Epidermal melanocyte (primary cell): ENCODE results near the gene TMEM8B.
A peak's percentile ranks its signal among the peaks of the same experiment; 100 is the strongest.

Experiments
- DNase-seq: peaks from one replicate; pipeline ENCODE4 v3.0.0; 2011; ENCODE audit warnings: low spot score; ENCODE audit not compliant: insufficient read length

The TMEM8B gene

DNA sequence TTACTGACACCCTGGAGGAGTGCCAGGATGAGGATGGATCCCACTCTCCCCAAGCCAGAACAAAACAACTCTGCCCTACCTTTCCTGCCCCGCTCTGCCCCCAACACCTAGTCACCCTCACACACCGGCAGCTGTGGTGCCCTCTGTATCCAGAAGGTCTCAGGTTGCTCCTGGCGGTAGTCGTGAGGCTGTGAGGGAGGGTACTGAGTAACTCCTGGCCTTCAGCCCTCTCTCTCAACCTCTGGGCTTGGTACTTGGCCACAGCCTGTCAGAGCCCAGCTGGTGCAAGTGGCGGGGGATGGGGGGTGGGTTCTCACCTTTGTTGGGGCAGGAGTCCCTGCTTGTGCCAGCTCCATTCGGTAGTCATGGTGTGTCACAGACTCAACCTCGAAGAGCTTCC, 18.9 kb upstream of the TMEM8B start:
- DNase-seq: no peak

GRCh38 chr9:35811381-35812024, 17.5 kb upstream of the TMEM8B start:
- DNase-seq: no peak

GRCh38 chr9:35812025-35812602, 16.9 kb upstream of the TMEM8B start, which contains the start of gene SPAG8:
Gene SPAG8, minus strand, starts transcription at chr9:35812262. Its CDS starts 115 bp downstream, at chr9:35812147.
- peak; percentile 94 for DNase-seq

- no peak for DNase-seq
Measured at GRCh38 chr9:35813434-35814105, 15.5 kb upstream of the TMEM8B start.

GRCh38 chr9:35814106-35814840, 14.8 kb upstream of the TMEM8B start:
- DNase-seq: peak; percentile 33

DNA sequence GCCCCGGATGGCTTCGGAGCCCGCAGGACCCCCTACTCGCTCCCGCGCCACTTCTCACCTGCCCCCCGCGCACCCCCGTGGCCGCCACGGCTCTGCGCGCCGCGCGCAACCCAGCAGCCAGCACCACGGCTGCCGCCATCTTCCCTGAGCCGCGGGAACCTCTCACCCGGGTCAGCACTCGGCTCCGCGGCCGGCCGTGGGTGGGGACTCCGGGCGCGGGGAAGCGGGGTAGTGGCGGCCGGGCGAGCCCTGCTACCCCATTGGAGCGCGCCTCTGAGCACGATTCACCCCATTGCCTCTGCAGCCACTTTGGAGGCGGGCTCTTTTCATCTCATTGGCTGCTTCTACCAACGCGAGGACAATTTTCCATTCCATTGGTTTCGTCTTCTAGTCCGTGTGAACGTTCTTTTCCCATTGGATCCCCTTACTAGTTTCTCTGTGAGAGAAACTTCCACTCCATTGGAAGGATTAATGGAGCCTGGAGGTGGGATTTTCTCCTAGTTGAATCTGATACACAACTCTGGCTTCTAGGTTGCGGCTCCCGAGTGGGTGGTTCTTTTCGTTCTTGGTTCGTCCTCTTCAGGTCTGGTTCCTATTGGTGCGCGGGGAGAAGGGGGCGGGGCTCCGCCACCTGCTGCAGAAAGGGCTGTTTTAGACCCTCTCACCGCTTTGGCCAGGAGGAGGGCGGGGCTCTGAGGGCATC, 14.0 kb upstream of the TMEM8B start, which contains the start of gene HINT2:
TSS of gene HINT2 (minus strand) at position 202 of the 703 bp plus-strand sequence. CDS start at position 139, 63 bp downstream.
- DNase-seq: peak; percentile 95

- no peak for DNase-seq
Measured at GRCh38 chr9:35816708-35817107, 12.3 kb upstream of the TMEM8B start.

- no peak for DNase-seq
Measured at GRCh38 chr9:35818341-35818740, 10.7 kb upstream of the TMEM8B start.

GRCh38 chr9:35820076-35820475, 9.0 kb upstream of the TMEM8B start:
- DNase-seq: no peak

- DNase-seq: no peak
Measured at GRCh38 chr9:35822926-35823325, 6.1 kb upstream of the TMEM8B start.

DNA sequence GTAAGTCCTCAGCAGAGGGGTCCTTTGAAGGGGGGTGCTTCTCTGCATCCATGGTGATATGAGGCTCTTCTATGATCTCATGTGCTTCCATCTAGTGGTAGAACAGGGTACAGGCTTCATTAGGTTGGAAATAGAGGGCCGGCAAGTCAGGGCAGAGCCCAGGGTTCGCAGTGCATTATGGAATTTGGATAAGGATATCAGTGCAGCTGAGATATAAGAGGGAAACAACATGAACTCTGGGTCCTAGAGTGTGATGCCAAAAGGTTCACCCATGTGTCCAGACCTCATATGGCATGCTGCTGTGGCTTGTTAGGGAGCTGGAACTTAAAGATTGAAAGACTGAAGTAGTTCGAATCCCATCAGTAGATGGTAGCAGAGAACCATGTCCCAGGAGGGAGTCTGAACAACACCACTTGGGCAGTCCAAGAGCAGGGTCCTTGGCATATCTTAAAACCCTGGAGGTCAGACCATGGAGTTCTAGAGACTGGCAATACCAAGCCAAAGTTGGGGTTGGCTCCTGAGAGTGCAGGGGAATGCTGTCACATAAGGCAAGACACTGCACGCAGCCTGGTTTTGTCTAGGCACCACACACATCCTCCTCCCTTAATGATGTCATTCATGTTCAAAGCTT, 2.8 kb upstream of the TMEM8B start:
- DNase-seq: peak; percentile 57

DNA sequence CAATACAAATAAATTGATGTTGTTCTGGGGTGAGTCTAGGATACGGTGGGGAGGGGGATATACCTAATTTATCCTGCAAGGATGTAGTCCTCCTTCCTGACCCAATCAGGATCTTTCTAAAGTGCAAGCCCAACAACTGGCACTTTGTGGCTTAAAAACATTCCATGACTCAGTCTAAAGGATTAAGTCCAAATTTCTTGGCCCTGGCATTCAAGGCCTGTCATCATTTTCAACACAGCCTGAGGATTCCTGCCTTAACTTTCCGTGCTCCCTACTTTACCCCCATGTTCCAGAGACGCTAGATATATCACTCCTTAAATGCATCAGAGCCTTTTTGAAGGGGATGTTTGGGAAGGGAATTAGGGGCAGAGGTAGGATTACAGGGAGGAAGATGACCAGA, 1.5 kb upstream of the TMEM8B start:
- no peak for DNase-seq

- DNase-seq: no peak
Measured at GRCh38 chr9:35828716-35829083, 328 bp upstream of the TMEM8B start, which contains the start of gene FAM221B. Gene FAM221B, minus strand, starts transcription at chr9:35828732. Its CDS starts 2,571 bp downstream, at chr9:35826161.

GRCh38 chr9:35829764-35830096, 702 bp downstream of the TMEM8B start:
- no peak for DNase-seq

DNA sequence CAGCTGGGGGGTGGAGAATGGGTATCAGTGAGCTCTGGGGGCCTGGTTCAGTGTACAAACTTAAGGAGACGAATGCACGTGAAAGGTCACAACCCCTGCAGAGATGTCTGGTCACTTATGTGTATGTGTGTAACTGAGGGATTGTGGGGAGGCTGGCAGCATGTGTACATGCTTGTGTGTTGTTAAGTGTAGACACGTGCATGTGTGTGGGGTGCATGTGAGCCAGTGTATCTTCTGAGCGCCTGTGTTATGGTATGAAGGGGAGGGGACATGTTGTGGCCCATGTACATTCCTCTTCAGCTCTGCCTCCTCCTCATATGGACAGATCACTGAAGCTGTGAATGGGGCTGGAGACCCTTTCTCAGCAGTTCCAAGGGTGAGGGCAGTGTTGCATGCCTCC, 2.0 kb downstream of the TMEM8B start:
- no peak for DNase-seq

GRCh38 chr9:35832814-35833213, 3.8 kb downstream of the TMEM8B start:
- DNase-seq: no peak

DNA sequence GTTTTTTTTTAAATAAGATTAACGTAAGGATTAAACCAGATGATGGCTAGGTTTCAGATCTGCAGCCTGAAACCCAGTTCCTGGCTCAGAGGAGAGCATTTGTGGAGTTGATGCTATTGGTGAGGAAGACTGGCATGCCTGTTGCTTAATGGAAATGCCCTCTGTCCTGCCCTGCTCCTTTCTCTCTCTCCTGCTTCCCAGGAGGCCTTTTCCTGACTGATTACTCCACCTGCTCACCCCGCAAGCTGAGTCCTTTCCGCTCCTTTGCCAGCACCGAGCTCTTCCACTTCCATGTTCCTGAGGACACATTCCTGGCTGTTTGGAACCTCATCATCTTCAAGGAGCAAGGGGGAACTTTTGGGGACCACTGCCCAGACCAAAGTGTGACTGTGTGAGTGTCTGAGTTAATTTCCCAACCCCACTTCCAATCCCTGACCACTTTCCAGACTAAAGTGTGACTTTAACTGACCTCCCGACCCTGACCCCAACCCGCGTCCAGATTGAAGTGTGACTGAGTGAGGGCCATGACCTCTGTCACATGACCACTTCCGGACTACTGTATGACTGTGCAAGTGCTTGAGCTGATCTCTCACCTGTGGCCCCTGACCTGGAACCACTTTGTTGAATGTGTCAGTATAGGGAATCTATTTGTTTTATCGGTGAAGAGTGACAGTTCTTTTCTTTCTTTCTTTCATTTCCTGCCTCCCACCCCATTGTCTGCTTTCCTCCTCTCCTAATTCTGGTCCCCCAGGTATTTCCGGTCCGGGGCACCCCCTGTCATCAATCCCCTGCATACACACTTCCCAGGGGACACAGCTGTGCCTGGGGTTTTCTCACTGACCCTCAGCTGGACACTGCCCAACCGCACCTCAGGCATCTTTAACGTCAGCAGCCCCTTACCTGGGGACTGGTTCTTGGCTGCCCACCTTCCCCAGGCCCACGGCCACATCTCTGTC, 5.5 kb downstream of the TMEM8B start:
- no peak for DNase-seq

DNA sequence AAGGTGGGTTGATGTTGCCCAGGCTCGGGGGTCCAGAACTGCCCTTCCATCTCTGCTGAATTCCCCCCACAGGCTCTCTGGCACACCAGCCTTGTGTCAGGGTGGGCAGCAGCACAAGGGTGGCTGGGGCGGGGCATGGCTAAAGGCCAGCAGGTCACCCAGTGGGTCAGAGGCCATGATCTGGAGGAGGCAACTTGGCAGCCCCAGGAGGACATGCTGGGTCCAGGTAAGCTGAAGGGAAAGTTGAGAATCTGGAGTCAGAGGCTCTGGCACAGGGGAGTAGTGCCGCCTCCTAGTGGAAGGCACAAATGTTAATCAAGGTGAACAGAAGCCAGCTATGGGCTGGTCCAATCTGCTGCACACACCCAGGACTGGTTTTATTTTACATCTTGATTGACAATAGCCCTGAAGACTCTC, 6.2 kb downstream of the TMEM8B start:
- no peak for DNase-seq

DNA sequence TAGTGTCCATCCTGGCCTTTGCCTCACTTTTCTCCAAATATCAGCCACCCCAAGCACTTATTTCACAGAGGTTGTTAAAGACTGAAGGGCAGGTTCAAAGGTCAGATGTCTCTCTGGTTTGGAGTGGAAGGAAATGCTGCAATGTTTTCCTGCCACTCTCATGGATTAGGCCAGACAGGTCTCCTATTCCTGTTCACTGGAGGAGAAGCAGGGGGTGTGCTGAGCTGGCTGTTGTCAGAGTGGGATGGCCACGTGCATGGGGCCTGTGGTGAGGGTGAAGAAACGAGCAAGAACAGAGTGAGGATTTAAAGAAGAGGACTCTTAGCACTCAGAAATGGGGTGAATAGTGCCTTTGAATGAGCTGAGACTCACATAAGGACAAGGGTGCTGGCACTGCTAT, 6.7 kb downstream of the TMEM8B start:
- DNase-seq: no peak

DNA sequence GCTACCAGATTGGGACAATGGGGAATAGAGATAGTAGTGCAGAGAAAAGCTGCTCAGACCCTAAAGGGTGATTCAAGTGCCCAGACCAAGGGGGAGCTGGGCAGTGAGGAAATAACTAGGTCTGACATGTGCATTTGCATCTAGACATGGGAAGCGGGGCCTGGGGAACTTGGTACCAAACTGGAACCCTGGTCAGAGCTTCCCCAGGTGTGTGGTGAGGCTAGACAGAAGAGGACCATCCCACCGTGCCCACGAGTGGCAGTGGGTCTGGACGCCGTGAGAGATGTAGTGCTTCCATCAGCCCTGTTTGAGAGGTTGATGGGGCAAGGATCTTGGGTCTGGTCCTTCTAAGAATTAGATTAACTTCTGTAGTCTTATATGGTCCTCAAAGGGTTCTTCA, 7.6 kb downstream of the TMEM8B start:
- DNase-seq: no peak
